HG03045 (cell line): Measurements from ENCODE around the gene CALM3.
"Not testable (repeated sequence)": the region's sequence is repeated elsewhere in the genome, so short reads cannot be mapped to it uniquely, and the experiment has no call there.

ENCODE experiments used
- ATAC-seq: cut with Tn5 transposase; IDR thresholded peaks from one replicate; pipeline ENCODE4 v1.9.1; 2021; ENCODE audit warnings: mild to moderate bottlenecking, moderate library complexity; ENCODE audit not compliant: unreplicated experiment

Gene CALM3

GRCh38 chr19:46614114-46614722, 13.1 kb downstream of the CALM3 start:
- no peak for ATAC-seq

- ATAC-seq = no peak
Measured at GRCh38 chr19:46615966-46616365, 14.8 kb downstream of the CALM3 start.

GRCh38 chr19:46616631-46617322, 15.6 kb downstream of the CALM3 start:
- no peak for ATAC-seq

- ATAC-seq = no peak
Measured at GRCh38 chr19:46617601-46618000, 16.5 kb downstream of the CALM3 start.

GRCh38 chr19:46618670-46619231, 17.6 kb downstream of the CALM3 start:
- no peak for ATAC-seq

GRCh38 chr19:46620267-46620666, 19.1 kb downstream of the CALM3 start:
- ATAC-seq = no peak

- ATAC-seq = no peak
Measured at GRCh38 chr19:46620716-46621115, 19.6 kb downstream of the CALM3 start.

- no peak for ATAC-seq
Measured at GRCh38 chr19:46621191-46622117, 20.3 kb downstream of the CALM3 start.

GRCh38 chr19:46622118-46622446, 21.0 kb downstream of the CALM3 start:
- ATAC-seq = no peak

- ATAC-seq = no peak
Measured at GRCh38 chr19:46623915-46624502, 22.9 kb downstream of the CALM3 start.

- ATAC-seq = no peak
Measured at GRCh38 chr19:46624958-46625661, 24.0 kb downstream of the CALM3 start, which contains the start of gene PTGIR. TSS of gene PTGIR (minus strand) at chr19:46625089. CDS start at chr19:46624225, 864 bp downstream.

- no peak for ATAC-seq
Measured at GRCh38 chr19:46625731-46626130, 24.6 kb downstream of the CALM3 start.

- ATAC-seq = no peak
Measured at GRCh38 chr19:46626446-46626845, 25.3 kb downstream of the CALM3 start.

- ATAC-seq = not testable (repeated sequence)
Measured at GRCh38 chr19:46628970-46629369, 27.8 kb downstream of the CALM3 start.

- no peak for ATAC-seq
Measured at GRCh38 chr19:46629546-46630025, 28.5 kb downstream of the CALM3 start.

- ATAC-seq = no peak
Measured at GRCh38 chr19:46630586-46631205, 29.6 kb downstream of the CALM3 start.

- no peak for ATAC-seq
Measured at GRCh38 chr19:46631481-46631880, 30.4 kb downstream of the CALM3 start.

GRCh38 chr19:46633130-46633529, 32.0 kb downstream of the CALM3 start:
- no peak for ATAC-seq

- ATAC-seq = no peak
Measured at GRCh38 chr19:46634045-46634655, 33.0 kb downstream of the CALM3 start.
